Neuronal stem cell (in vitro differentiated cells): ENCODE measurements around the gene ROBO1.

Source experiments
- DNase-seq: peaks from one replicate; pipeline ENCODE4 v3.0.0-alpha.2; 2013; ENCODE audit warnings: low spot score
- H2AFZ ChIP-seq: one replicate; pipeline ENCODE4 v1.6.1; 2013; ENCODE audit warnings: mild to moderate bottlenecking, low read length, inconsistent platforms
- H2AK5ac ChIP-seq: 2 replicates; pipeline ENCODE4 v1.6.1; 2013; ENCODE audit warnings: low read depth, mild to moderate bottlenecking, inconsistent platforms, low read length, moderate library complexity, mixed read lengths
- H2BK120ac ChIP-seq: 2 replicates; pipeline ENCODE4 v1.6.1; 2013; ENCODE audit warnings: low read depth, mild to moderate bottlenecking, inconsistent platforms, low read length, moderate library complexity, mixed read lengths
- H2BK12ac ChIP-seq: one replicate; pipeline ENCODE4 v1.6.1; 2013; ENCODE audit warnings: low read length, inconsistent platforms
- H2BK15ac ChIP-seq: 2 replicates; pipeline ENCODE4 v1.6.1; 2013; ENCODE audit warnings: mild to moderate bottlenecking, low read length, inconsistent platforms, mixed read lengths
- H2BK5ac ChIP-seq: one replicate; pipeline ENCODE4 v1.6.1; 2013; ENCODE audit warnings: inconsistent platforms, mild to moderate bottlenecking, low read length, moderate library complexity
- H3K14ac ChIP-seq: one replicate; pipeline ENCODE4 v1.6.1; 2013; ENCODE audit warnings: low read length, inconsistent platforms
- H3K18ac ChIP-seq: 2 replicates; pipeline ENCODE4 v1.6.1; 2013; ENCODE audit warnings: low read length, inconsistent platforms
- H3K23ac ChIP-seq: 2 replicates; pipeline ENCODE4 v1.6.1; 2013; ENCODE audit warnings: low read depth, mild to moderate bottlenecking, mixed read lengths, low read length, inconsistent platforms; ENCODE audit not compliant: poor library complexity
- H3K27ac ChIP-seq: replicated peaks from 3 replicates; pipeline ENCODE4 v1.5.1; 2013; ENCODE audit warnings: low read length, inconsistent platforms
- H3K27me3 ChIP-seq, 3 experiments: 2 replicates each; pipeline ENCODE4 v1.6.1; 2013; ENCODE audit warnings: low read length in 3 of 3, mild to moderate bottlenecking in 2 of 3, inconsistent platforms in 1 of 3, low read depth in 1 of 3, mixed read lengths in 1 of 3, moderate library complexity in 1 of 3; ENCODE audit not compliant: control insufficient read depth in 3 of 3, insufficient read depth in 3 of 3
- H3K36me3 ChIP-seq, 2 donors: replicated peaks in 1 of 2; 2 replicates each; pipeline ENCODE4 v1.6.1; 2013; ENCODE audit warnings: low read length in 2 of 2; ENCODE audit not compliant: control insufficient read depth in 2 of 2, insufficient read depth in 2 of 2
- H3K4ac ChIP-seq: 2 replicates; pipeline ENCODE4 v1.6.1; 2013; ENCODE audit warnings: inconsistent platforms, mild to moderate bottlenecking, low read length, moderate library complexity
- H3K4me1 ChIP-seq, 2 donors: 1 replicate in 1 of 2; 2 replicates in 1 of 2; pipeline ENCODE4 v1.6.1; 2013; ENCODE audit warnings: low read length in 2 of 2, low read depth in 1 of 2; ENCODE audit not compliant: control insufficient read depth in 2 of 2, insufficient read depth in 1 of 2
- H3K4me2 ChIP-seq: one replicate; pipeline ENCODE4 v1.6.1; 2013; ENCODE audit warnings: mild to moderate bottlenecking, low read length, inconsistent platforms; ENCODE audit not compliant: insufficient read depth, poor library complexity, severe bottlenecking
- H3K4me3 ChIP-seq, 2 donors: 2 replicates each; pipeline ENCODE4 v1.5.1; 2013; ENCODE audit warnings: low read length in 2 of 2, mild to moderate bottlenecking in 2 of 2, inconsistent platforms in 1 of 2, moderate library complexity in 1 of 2
- H3K79me1 ChIP-seq: one replicate; pipeline ENCODE4 v1.6.1; 2013; ENCODE audit warnings: low read depth, mild to moderate bottlenecking, inconsistent platforms, low read length, moderate library complexity
- H3K9ac ChIP-seq: one replicate; pipeline ENCODE4 v1.6.1; 2013; ENCODE audit warnings: mild to moderate bottlenecking, low read depth, low read length, inconsistent platforms; ENCODE audit not compliant: poor library complexity
- H3K9me3 ChIP-seq, 2 donors: replicated peaks in 1 of 2; 2 replicates each; pipeline versions ENCODE3 to v1.6.1; 2013; ENCODE audit warnings: low read length in 2 of 2, mild to moderate bottlenecking in 2 of 2, inconsistent platforms in 1 of 2, low read depth in 1 of 2, mixed read lengths in 1 of 2, moderate library complexity in 1 of 2; ENCODE audit not compliant: control insufficient read depth in 2 of 2, insufficient read depth in 1 of 2
- H4K8ac ChIP-seq: one replicate; pipeline ENCODE4 v1.6.1; 2013; ENCODE audit warnings: low read depth, mild to moderate bottlenecking, inconsistent platforms, low read length, moderate library complexity
- H4K91ac ChIP-seq: one replicate; pipeline ENCODE4 v1.6.1; 2013; ENCODE audit warnings: low read length, low read depth, mild to moderate bottlenecking, inconsistent platforms; ENCODE audit not compliant: poor library complexity
- WGBS, 2 donors: extraction: QIAGEN DNeasy Blood & Tissue Kit; methylation state at CpG; one replicate each; pipeline ENCODE4 v1.1.7; 2013; ENCODE audit warnings: missing lambda C conversion rate in 2 of 2, mixed read lengths in 1 of 2; ENCODE audit not compliant: insufficient read length in 2 of 2, insufficient replicate concordance in 1 of 2; ENCODE audit errors: extremely low coverage in 2 of 2; 5-methylcytosine and 5-hydroxymethylcytosine counted together

Gene ROBO1

DNA sequence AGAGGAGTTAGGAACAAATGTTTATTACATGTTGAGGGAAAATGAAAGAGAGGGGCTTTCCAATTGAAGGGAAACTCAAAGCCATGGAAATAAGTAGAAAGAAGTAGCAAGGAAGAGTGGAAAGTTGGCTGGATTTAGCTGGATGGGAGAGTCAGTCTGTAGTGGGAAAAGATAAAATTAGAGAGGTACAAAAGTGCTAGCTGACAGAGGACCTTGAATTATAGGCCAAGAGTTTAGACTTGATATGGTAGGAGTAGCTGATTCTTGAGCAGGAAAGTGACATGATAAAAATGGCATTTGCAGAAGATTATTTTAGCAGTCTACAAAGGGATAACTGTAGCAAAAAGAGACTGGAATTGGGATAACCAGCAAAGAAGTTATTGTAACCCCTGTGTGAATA, 425.8 kb downstream of the ROBO1 start:
- Histone ChIP-seq H3K14ac (no peak overlapping the region), H2BK5ac (no peak overlapping the region), H2BK120ac (no peak overlapping the region), H4K8ac (no peak overlapping the region), H2BK12ac (no peak overlapping the region), H3K4ac (no peak overlapping the region), H2BK15ac (no peak overlapping the region), H3K9ac (no peak overlapping the region), H3K79me1 (no peaks in the 10 kb centered on the region), H3K23ac (no peak overlapping the region), H3K27ac (no peak overlapping the region), H3K4me3 (no peak overlapping the region), H4K91ac (no peak overlapping the region), H3K4me1 (no peaks in the 10 kb centered on the region), H3K4me2 (no peak overlapping the region), H3K18ac (no peak overlapping the region), H2AK5ac (no peak overlapping the region), H3K36me3 (no peaks in the 10 kb centered on the region), H3K9me3 (peaks cover 0 to 4% of the 10 kb centered on the region in 2 donors), H2AFZ (no peak overlapping the region), H3K27me3 (no peaks in the 10 kb centered on the region)
- DNase-seq = no peak

DNA sequence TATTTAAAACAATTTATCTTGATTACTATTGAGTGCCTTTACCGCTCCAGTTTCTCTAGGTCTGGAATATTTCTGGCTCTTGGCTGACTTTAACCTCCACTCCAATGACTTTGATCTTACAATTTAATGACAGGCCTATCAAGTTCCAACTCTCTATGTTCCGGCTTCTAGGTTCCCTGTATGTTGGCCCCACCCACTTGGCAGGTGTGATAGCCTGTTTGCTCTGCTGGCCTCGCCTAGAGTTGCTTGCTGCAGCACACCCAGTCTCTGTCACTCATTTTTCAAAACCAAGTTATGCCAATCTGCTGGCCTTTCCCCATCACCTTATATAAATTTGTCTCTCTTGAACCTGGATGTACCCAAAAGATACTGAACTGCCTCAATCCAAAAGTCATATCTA, 428.0 kb downstream of the ROBO1 start:
- Histone ChIP-seq H3K9ac (no peak overlapping the region), H3K4me1 (no peaks in the 10 kb centered on the region), H3K36me3 (no peaks in the 10 kb centered on the region), H3K4me3 (no peak overlapping the region), H2AFZ (no peak overlapping the region), H3K4ac (no peak overlapping the region), H2BK12ac (no peak overlapping the region), H4K91ac (no peak overlapping the region), H3K4me2 (no peak overlapping the region), H3K9me3 (peaks cover 0 to 12% of the 10 kb centered on the region in 2 donors), H2BK5ac (no peak overlapping the region), H2BK15ac (no peak overlapping the region), H3K18ac (no peak overlapping the region), H3K23ac (no peak overlapping the region), H4K8ac (no peak overlapping the region), H3K27ac (no peak overlapping the region), H3K27me3 (no peaks in the 10 kb centered on the region), H3K14ac (no peak overlapping the region), H3K79me1 (no peaks in the 10 kb centered on the region), H2AK5ac (no peak overlapping the region), H2BK120ac (no peak overlapping the region)
- no peak for DNase-seq
- WGBS, 2 donors = no CpG with 5 or more reads among the region's 3 CpGs

DNA sequence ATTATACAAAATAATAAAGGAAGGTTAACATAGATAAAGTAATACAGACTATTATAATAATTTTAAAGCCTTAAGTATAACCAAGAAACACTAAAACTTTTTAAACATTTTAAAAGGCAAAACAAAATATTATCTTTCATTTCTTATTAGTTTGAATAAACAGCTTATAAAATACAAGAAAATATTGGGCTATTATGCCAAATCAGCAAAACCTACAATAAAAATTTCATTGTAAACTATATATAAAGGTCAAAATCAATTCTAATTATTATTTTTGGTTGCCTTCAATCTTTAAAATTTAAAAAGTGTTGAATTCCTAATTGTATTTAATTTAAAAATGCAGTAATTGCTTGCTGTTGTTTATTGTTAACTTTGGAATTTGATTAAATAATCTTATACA, 430.0 kb downstream of the ROBO1 start:
- no peak overlapping the region for H3K9ac ChIP-seq
- H3K27ac ChIP-seq = no peak overlapping the region
- no peak overlapping the region for H3K18ac ChIP-seq
- H2AFZ ChIP-seq = no peak overlapping the region
- no peak overlapping the region for H2BK5ac ChIP-seq
- no peak overlapping the region for H2BK15ac ChIP-seq
- H3K79me1 ChIP-seq = no peaks in the 10 kb centered on the region
- no peak for DNase-seq
- H3K27me3 ChIP-seq = no peaks in the 10 kb centered on the region
- no peak overlapping the region for H2BK12ac ChIP-seq
- no peak overlapping the region for H3K14ac ChIP-seq
- H3K4me3 ChIP-seq = no peak overlapping the region
- no peak overlapping the region for H2AK5ac ChIP-seq
- H3K9me3 ChIP-seq = peaks cover 0 to 12% of the 10 kb centered on the region in 2 donors
- no peak overlapping the region for H3K4me2 ChIP-seq
- H4K8ac ChIP-seq = no peak overlapping the region
- H4K91ac ChIP-seq = no peak overlapping the region
- no peak overlapping the region for H2BK120ac ChIP-seq
- H3K4ac ChIP-seq = no peak overlapping the region
- no peaks in the 10 kb centered on the region for H3K36me3 ChIP-seq
- H3K23ac ChIP-seq = no peak overlapping the region
- H3K4me1 ChIP-seq = no peaks in the 10 kb centered on the region

DNA sequence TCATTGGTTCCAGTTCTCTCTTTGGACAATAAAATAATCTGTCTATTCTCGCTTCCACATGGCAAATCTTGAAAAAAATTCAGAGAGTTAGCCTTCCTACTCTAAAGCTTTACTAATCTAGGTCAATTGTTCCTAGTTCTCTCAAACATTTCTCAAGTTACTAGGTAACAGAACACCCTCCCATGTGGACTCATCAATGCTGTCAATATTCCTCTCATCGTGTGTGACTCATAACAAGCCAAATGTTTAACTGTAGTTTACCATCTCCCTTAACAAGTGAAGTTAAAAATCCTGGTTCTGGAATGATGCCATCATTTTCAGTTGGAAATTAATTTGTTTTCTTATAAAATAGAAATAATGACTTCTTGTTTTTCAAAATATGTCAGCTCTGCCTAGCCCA, 438.6 kb downstream of the ROBO1 start:
- no peaks in the 10 kb centered on the region for H3K36me3 ChIP-seq
- no peak overlapping the region for H3K14ac ChIP-seq
- no peak overlapping the region for H4K8ac ChIP-seq
- no peak overlapping the region for H2BK5ac ChIP-seq
- H3K9ac ChIP-seq = no peak overlapping the region
- H3K79me1 ChIP-seq = no peaks in the 10 kb centered on the region
- no peak for DNase-seq
- no peak overlapping the region for H2AFZ ChIP-seq
- H2BK12ac ChIP-seq = no peak overlapping the region
- H4K91ac ChIP-seq = no peak overlapping the region
- no peak overlapping the region for H2AK5ac ChIP-seq
- no peaks in the 10 kb centered on the region for H3K4me1 ChIP-seq
- H3K4ac ChIP-seq = no peak overlapping the region
- no peak overlapping the region for H3K4me2 ChIP-seq
- no CpG with 5 or more reads among the region's 2 CpGs for WGBS, 2 donors
- no peak overlapping the region for H3K18ac ChIP-seq
- no peaks in the 10 kb centered on the region for H3K27me3 ChIP-seq
- no peak overlapping the region for H2BK15ac ChIP-seq
- no peak overlapping the region for H3K23ac ChIP-seq
- H2BK120ac ChIP-seq = no peak overlapping the region
- no peak overlapping the region for H3K27ac ChIP-seq
- H3K9me3 ChIP-seq = no peaks in the 10 kb centered on the region
- no peak overlapping the region for H3K4me3 ChIP-seq
